ENCODE data around the gene LCN12.

- TF ChIP-seq CTCF (IDR thresholded peaks at IDR 0.05) (no peak), POLR2A (IDR thresholded peaks at IDR 0.05) (no peak)
Observed at GRCh38 chr9:136939996-136940525, 12.0 kb upstream of the LCN12 start.
